Heart left ventricle (tissue), 16 donors: ENCODE data around the gene PRKN. TPM values are rescaled to one million over a fixed set of nuclear protein-coding genes. Genes with fewer than 3 reads are reported as not detected.
"Not testable (repeated sequence)": the region's sequence is repeated elsewhere in the genome, so short reads cannot be mapped to it uniquely, and the experiment has no call there.

Source experiments
- ATAC-seq, 4 donors: fragments of 200-7000 bp; cut with Tn5 transposase; one replicate each; pipeline ENCODE4 v1.9.1; 2020 to 2022; ENCODE audit warnings: moderate library complexity in 4 of 4, mild to moderate bottlenecking in 3 of 4, moderate number of reproducible peaks in 1 of 4
- DNase-seq, 5 donors: peaks; one replicate each; pipeline ENCODE4 v3.0.0-alpha.2; 2020
- H3K27ac ChIP-seq, 12 donors: fragments of 200-600 bp; sonication (generic) in 4 of 12; one replicate each; pipeline versions ENCODE4 v1.5.0 to v1.8.0; 2016 to 2022; ENCODE audit warnings: mild to moderate bottlenecking in 2 of 12
- H3K27me3 ChIP-seq, 9 donors: fragments of 200-600 bp; sonication (generic) in 2 of 9; one replicate each; pipeline versions ENCODE4 v1.5.1 to v1.8.0; 2016 to 2022; ENCODE audit warnings: mild to moderate bottlenecking in 3 of 9
- H3K36me3 ChIP-seq, 9 donors: fragments of 200-600 bp; sonication (generic) in 2 of 9; one replicate each; pipeline versions ENCODE4 v1.5.0 to v1.8.0; 2018 to 2022; ENCODE audit warnings: mild to moderate bottlenecking in 2 of 9
- H3K4me1 ChIP-seq, 12 donors: fragments of 200-600 bp; sonication (generic) in 4 of 12; one replicate each; pipeline versions ENCODE4 v1.5.0 to v1.8.0; 2016 to 2022; ENCODE audit warnings: mild to moderate bottlenecking in 3 of 12
- H3K4me3 ChIP-seq, 12 donors: fragments of 200-600 bp; sonication (generic) in 4 of 12; one replicate each; pipeline versions ENCODE4 v1.5.0 to v1.8.0; 2017 to 2022; ENCODE audit warnings: mild to moderate bottlenecking in 9 of 12, moderate library complexity in 4 of 12
- H3K9me3 ChIP-seq, 12 donors: fragments of 200-600 bp; sonication (generic) in 4 of 12; one replicate each; pipeline versions ENCODE4 v1.5.0 to v1.8.0; 2016 to 2022; ENCODE audit warnings: mild to moderate bottlenecking in 1 of 12
- POLR2A ChIP-seq, 2 donors: fragments of 450-650 bp; IDR thresholded peaks; one replicate each; pipeline ENCODE4 v1.6.1; 2017; ENCODE audit warnings: antibody characterized with exemption in 2 of 2, mild to moderate bottlenecking in 2 of 2, moderate library complexity in 2 of 2
- WGBS, 4 donors: extraction: QIAGEN DNeasy Blood & Tissue Kit in 2 of 4; methylation state at CpG; one replicate each; pipeline versions ENCODE4 v1.1.5 to v1.1.7; 2013 to 2018; 5-methylcytosine and 5-hydroxymethylcytosine counted together
- intact Hi-C, 10 donors: fragments of 100-400 bp; cut with DNase I; formaldehyde crosslinking; loops; one replicate each; pipeline versions ENCODE4 v1.11.1 to v1.14.2; 2022
- polyA plus RNA-seq, 2 donors: library from polyadenylated mRNA; stranded (reverse); fragments of 200-250 nt; gene quantifications; one replicate each; pipeline ENCODE4 v1.2.3, GENCODE V29; 2013
- total RNA-seq, 9 donors: library from RNA; depleted of rRNA in 2 of 9; stranded (reverse); fragments of >200 nt in 2 of 9; fragmentation: NEBNext Ultra II Directional in 3 of 9; extraction: Animal tissue kit (Norgen Biotek cat#: 25700) in 3 of 9; gene quantifications; one replicate each; pipeline versions ENCODE4 v1.1.0 to v1.2.4, GENCODE V29; 2016 to 2023
- TF ChIP-seq, protein P1 (sequence below), 12 donors: fragments of 200-600 bp; sonication (generic) in 4 of 12; IDR thresholded peaks; one replicate each; pipeline versions ENCODE4 v1.5.0 to v1.8.0; 2018 to 2022; ENCODE audit warnings: antibody characterized with exemption in 12 of 12, mild to moderate bottlenecking in 5 of 12
- donor health status: ischemic (EF 13 %, LVEDD 7.1; RV severe dilation, severe dysfunction).
- donor health status: healthy with polysubstance abuse.
- donor health status: DM: no; HTN: yes; CAD: no.
- donor health status: DM: no; HTN: no; CAD: no.
- donor health status: ischemic (EF 25% LVEDD 6.9; RV normal size, moderate dysfunction).
- donor health status: ischemic (EF 25% LVEDD 5.7; RV mildly dilated, moderate dysfunction).
- donor health status: healthy.
- donor health status: DM: yes; HTN: yes; CAD: no.
- donor health status: ischemic (EF 35%, LVEDD 5.7; RV mildly dilated, moderate dysfunction).
- donor health status: nonischemic (EF 11% LVEDD 7.7; RV severe dilation, severe dysfunction).
- donor health status: DM: yes; HTN: yes; CAD: no.
- donor health status: PGD.
- donor health status: ischemic (EF 29% LVEDD 5.4; RV normal size, mild dysfunction).
- donor health status: nonischemic (EF 23%, LVEDD 6.1; RV moderate dilation, normal function).

Gene PRKN
- total and polyA plus RNA-seq, 11 donors: 3.4 to 32.5 (median 21.2) TPM

DNA sequence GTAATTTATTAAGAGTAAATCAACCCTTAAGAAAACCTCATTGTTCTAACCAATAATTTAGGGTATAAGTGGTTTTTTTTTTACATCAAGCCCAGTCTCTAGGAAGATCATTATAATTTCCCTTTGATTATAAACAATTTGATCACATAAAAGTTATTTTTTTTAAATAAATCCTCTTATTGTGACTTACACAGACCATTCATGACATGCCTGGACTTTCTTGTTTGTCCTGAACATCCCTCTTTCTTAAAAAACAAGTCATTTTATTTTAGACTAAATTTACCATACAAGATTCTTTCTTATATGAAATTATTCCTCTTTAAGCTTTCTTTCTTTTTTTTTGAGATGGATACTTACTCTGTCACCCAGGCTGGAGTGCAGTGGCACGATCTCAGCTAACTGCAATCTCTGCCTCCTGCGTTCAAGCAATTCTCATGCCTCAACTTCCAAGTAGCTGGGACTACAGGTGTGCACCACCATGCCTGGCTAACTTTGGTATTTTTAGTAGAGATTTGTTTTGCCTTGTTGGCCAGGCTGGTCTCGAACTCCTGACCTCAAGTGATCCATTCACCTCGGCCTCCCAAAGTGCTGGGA is 1400.1 kb downstream of the PRKN start:
- Histone ChIP-seq H3K27me3 (no peaks in the 10 kb centered on the region), H3K4me1 (no peaks in the 10 kb centered on the region)
- WGBS, 4 donors: 88 to 93% (median 90%) methylated on average over 4 of the region's 4 CpGs

DNA sequence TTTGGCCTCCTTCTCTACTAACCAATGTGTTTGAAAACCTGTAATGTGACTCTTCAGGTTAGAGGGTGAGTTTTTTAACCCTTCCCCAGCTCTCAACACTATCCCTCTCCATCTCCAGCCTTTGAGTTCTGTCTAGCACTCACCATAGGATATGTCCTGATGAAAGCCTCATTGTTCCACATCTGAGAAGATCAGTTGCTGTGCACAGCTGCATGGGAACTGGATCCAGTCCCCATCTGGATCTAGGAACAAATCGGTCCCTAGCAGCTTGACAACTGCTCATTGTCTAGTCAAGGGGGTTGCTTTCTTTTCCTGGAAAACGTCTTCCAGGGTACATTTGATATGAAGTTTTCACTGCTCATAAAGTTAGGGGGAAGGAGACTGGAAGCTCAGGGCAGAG is 1408.3 kb downstream of the PRKN start:
- no peak overlapping the region for H3K27ac ChIP-seq
- DNase-seq (no peak), ATAC-seq (no peak)
- 46 to 65% (median 57%) methylated on average over 2 of the region's 2 CpGs for WGBS, 4 donors
- no peaks in the 10 kb centered on the region for H3K27me3 ChIP-seq
- intact Hi-C loops: no loop called here
- TF ChIP-seq, protein P1, sequence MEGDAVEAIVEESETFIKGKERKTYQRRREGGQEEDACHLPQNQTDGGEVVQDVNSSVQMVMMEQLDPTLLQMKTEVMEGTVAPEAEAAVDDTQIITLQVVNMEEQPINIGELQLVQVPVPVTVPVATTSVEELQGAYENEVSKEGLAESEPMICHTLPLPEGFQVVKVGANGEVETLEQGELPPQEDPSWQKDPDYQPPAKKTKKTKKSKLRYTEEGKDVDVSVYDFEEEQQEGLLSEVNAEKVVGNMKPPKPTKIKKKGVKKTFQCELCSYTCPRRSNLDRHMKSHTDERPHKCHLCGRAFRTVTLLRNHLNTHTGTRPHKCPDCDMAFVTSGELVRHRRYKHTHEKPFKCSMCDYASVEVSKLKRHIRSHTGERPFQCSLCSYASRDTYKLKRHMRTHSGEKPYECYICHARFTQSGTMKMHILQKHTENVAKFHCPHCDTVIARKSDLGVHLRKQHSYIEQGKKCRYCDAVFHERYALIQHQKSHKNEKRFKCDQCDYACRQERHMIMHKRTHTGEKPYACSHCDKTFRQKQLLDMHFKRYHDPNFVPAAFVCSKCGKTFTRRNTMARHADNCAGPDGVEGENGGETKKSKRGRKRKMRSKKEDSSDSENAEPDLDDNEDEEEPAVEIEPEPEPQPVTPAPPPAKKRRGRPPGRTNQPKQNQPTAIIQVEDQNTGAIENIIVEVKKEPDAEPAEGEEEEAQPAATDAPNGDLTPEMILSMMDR (IDR thresholded peaks at IDR 0.05): no peak
- no peak for TF ChIP-seq POLR2A (IDR thresholded peaks at IDR 0.05)
- no peaks in the 10 kb centered on the region for H3K36me3 ChIP-seq
- no peak overlapping the region for H3K4me3 ChIP-seq
- H3K4me1 ChIP-seq: no peaks in the 10 kb centered on the region
- peaks cover 0 to 6% (median 0%) of the 10 kb centered on the region in 12 donors for H3K9me3 ChIP-seq

More for the DNA sequence above, 1400.1 kb downstream of the PRKN start:
- intact Hi-C loops: no loop called here
- no peak for TF ChIP-seq POLR2A (IDR thresholded peaks at IDR 0.05)
- TF ChIP-seq, protein P1 (IDR thresholded peaks at IDR 0.05): no peak
- no peak for ATAC-seq
- Histone ChIP-seq H3K9me3 (peaks cover 0 to 15% (median 2%) of the 10 kb centered on the region in 12 donors), H3K27ac (no peak overlapping the region), H3K36me3 (no peaks in the 10 kb centered on the region), H3K4me3 (no peak overlapping the region)
- DNase-seq: no peak

DNA sequence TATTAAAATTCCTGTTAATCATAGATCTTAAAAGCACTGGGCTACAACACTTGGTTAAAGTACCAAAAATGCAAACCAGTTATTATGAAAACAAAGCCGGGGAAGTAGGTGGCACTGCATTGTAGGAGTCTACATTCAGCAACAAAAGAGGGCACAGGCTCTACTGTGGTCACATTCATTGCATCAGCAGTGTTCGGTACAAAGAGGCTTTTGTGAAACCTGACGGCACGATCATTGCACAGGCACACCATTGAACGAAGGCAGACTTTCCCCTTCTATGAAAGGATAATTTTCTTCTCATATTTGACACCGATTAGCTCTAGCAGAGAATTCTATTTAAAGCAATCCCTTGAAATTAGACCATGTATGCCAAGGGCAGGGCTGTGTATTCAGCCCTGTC is 1409.1 kb downstream of the PRKN start:
- no peak for ATAC-seq
- no peaks in the 10 kb centered on the region for H3K36me3 ChIP-seq
- 78 to 86% (median 83%) methylated on average over 6 of the region's 6 CpGs for WGBS, 4 donors
- H3K27me3 ChIP-seq: no peaks in the 10 kb centered on the region
- TF ChIP-seq POLR2A (IDR thresholded peaks at IDR 0.05): no peak
- TF ChIP-seq, protein P1 (IDR thresholded peaks at IDR 0.05): no peak
- intact Hi-C loops: no loop called here
- H3K27ac ChIP-seq: no peak overlapping the region
- peaks cover 0 to 6% (median 0%) of the 10 kb centered on the region in 12 donors for H3K9me3 ChIP-seq
- DNase-seq: no peak
- H3K4me1 ChIP-seq: no peaks in the 10 kb centered on the region
- no peak overlapping the region for H3K4me3 ChIP-seq

DNA sequence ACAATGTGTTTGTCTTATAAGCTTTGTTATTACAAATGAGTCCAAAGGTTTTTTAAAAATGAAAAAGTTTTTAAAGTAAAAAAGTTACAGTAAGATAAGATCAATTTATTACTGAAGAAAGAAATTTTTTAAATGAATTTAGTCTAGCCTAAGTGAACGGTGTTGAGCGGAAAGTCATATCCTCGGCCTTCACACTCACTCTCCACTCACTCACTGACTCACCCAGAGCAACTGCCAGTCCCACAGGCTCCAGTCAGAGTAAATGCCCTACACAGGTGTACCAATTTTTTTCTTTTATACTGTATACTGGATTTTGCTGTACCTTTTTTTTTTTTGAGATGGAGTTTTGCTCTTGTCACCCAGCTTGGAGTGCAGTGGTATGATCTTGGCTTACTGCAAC is 1411.0 kb downstream of the PRKN start:
- H3K4me3 ChIP-seq: no peak overlapping the region
- WGBS, 4 donors: 92 to 96% (median 93%) methylated on average over 3 of the region's 3 CpGs
- no peaks in the 10 kb centered on the region for H3K36me3 ChIP-seq
- TF ChIP-seq, protein P1 (IDR thresholded peaks at IDR 0.05): no peak
- no peak for TF ChIP-seq POLR2A (IDR thresholded peaks at IDR 0.05)
- intact Hi-C loops: no loop called here
- no peaks in the 10 kb centered on the region for H3K4me1 ChIP-seq
- peaks cover 0 to 6% (median 0%) of the 10 kb centered on the region in 12 donors for H3K9me3 ChIP-seq
- ATAC-seq (no peak), DNase-seq (no peak)
- H3K27me3 ChIP-seq: no peaks in the 10 kb centered on the region
- no peak overlapping the region for H3K27ac ChIP-seq

DNA sequence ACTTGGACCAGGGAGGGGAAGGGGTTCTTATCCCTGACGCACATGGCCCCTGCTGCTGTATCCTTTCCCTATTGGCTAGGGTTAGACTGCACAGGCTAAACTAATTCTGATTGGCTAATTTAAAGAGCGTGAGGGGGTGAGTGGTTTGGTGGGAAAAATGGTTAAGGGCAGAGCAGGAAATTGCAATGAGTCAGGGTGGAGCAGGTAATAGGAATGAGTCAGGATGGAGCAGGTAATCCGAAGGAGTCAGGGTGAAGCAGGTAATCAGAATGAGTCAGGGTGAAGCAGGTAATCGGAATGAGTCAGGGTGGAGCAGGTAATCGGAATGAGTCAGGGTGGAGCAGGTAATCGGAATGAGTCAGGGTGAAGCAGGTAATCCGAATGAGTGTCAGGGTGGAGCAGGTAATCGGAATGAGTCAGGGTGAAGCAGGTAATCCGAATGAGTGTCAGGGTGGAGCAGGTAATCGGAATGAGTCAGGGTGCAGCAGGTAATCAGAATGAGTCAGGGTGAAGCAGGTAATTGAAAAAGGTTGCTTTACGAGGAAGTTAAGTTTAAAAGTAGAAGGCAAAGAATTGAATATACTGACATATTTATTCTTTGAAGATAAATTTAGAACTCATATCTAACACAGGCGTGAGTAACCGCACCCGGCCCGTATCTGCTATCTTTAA is 1412.2 kb downstream of the PRKN start:
- intact Hi-C loops, ATAC-seq: not testable (repeated sequence)

DNA sequence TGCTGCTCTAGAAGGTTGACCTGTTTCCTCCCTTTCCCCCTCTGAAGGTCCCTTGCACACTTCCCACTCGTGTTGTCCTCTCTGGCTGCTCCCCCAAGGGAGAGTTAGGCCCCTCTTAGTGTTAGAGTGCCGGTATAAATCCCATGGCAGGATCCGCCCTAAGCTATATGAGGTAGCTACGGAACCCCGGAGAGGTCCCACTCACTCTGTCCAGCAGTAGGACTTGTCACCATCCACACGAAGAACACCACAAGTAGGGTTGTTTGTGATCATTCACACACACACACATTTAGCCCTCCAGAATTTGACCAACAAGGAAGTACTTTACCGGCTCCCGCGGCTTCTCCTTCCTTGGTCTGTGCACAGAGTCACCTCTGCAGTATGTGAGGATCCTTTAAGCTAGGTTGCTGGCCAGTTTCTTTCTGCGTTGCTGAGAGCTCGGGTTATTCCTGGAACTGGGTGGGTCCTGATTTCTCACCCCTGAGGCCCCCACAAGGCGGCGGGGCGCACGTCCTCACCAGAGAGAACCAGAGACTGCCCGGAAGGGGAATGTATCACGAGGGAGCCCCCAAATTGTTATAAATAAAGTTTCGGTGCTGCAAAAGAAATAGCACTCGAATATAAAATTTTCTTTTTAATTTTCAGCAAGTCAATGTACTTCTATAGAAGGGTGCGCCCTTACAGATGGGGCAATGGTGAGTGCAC is 1412.9 kb downstream of the PRKN start:
- H3K4me1 ChIP-seq, H3K36me3 ChIP-seq, H3K4me3 ChIP-seq, H3K27me3 ChIP-seq, ATAC-seq, DNase-seq, H3K9me3 ChIP-seq, H3K27ac ChIP-seq, intact Hi-C loops: not testable (repeated sequence)
- WGBS, 4 donors: 87 to 94% (median 89%) methylated on average over 20 of the region's 20 CpGs

More for the DNA sequence above, 1412.2 kb downstream of the PRKN start:
- not testable (repeated sequence) for H3K4me3 ChIP-seq, H3K27ac ChIP-seq, H3K4me1 ChIP-seq, H3K27me3 ChIP-seq, H3K36me3 ChIP-seq, H3K9me3 ChIP-seq, DNase-seq
- 75 to 87% (median 80%) methylated on average over 15 of the region's 15 CpGs for WGBS, 4 donors
